EH (cell line): ENCODE data around the gene IGFN1.
A peak's percentile ranks its signal among the peaks of the same experiment; 100 is the strongest.

Experiments
- DNase-seq: peaks from one replicate; pipeline ENCODE4 v3.0.0-alpha.2; 2015; ENCODE audit warnings: low read depth

Gene IGFN1

GRCh38 chr1:201185123-201185453 is 5.5 kb upstream of the IGFN1 start:
- DNase-seq: no peak

- no peak for DNase-seq
Observed at GRCh38 chr1:201185527-201186128, 5.0 kb upstream of the IGFN1 start.

- no peak for DNase-seq
Observed at GRCh38 chr1:201186192-201186591, 4.4 kb upstream of the IGFN1 start.

GRCh38 chr1:201189085-201189484 is 1.5 kb upstream of the IGFN1 start:
- DNase-seq: no peak

- DNase-seq: no peak
Observed at GRCh38 chr1:201190005-201190404, 619 bp upstream of the IGFN1 start.

- DNase-seq: peak; percentile 91
Observed at GRCh38 chr1:201191653-201192260, 1.1 kb downstream of the IGFN1 start.

GRCh38 chr1:201192261-201192788 is 1.7 kb downstream of the IGFN1 start:
- DNase-seq: peak; percentile 27

- no peak for DNase-seq
Observed at GRCh38 chr1:201194046-201194445, 3.4 kb downstream of the IGFN1 start.

- DNase-seq: no peak
Observed at GRCh38 chr1:201198598-201198997, 8.0 kb downstream of the IGFN1 start.

GRCh38 chr1:201205036-201205435 is 14.4 kb downstream of the IGFN1 start:
- DNase-seq: no peak

- DNase-seq: no peak
Observed at GRCh38 chr1:201206176-201206575, 15.6 kb downstream of the IGFN1 start.

- DNase-seq: no peak
Observed at GRCh38 chr1:201207046-201207445, 16.4 kb downstream of the IGFN1 start.

GRCh38 chr1:201208236-201208635 is 17.6 kb downstream of the IGFN1 start:
- DNase-seq: no peak

- no peak for DNase-seq
Observed at GRCh38 chr1:201212056-201212455, 21.4 kb downstream of the IGFN1 start.

GRCh38 chr1:201212461-201213055 is 21.9 kb downstream of the IGFN1 start:
- DNase-seq: no peak

- DNase-seq: no peak
Observed at GRCh38 chr1:201213106-201213770, 22.6 kb downstream of the IGFN1 start.

GRCh38 chr1:201213926-201214325 is 23.3 kb downstream of the IGFN1 start:
- DNase-seq: no peak

- peak; percentile 7 for DNase-seq
Observed at GRCh38 chr1:201214461-201214860, 23.8 kb downstream of the IGFN1 start.

- no peak for DNase-seq
Observed at GRCh38 chr1:201214886-201215285, 24.3 kb downstream of the IGFN1 start.

- no peak for DNase-seq
Observed at GRCh38 chr1:201215531-201216357, 25.1 kb downstream of the IGFN1 start.

GRCh38 chr1:201216395-201217085 is 25.9 kb downstream of the IGFN1 start:
- DNase-seq: no peak

- DNase-seq: no peak
Observed at GRCh38 chr1:201217146-201217545, 26.5 kb downstream of the IGFN1 start.
